Upper lobe of right lung (tissue), 1 donor: ENCODE data around the gene PREP. TPM values are rescaled to one million over a fixed set of nuclear protein-coding genes. Genes with fewer than 3 reads are reported as not detected.

ENCODE experiments used
- ATAC-seq: fragments of 200-7000 bp; cut with Tn5 transposase; one replicate; pipeline ENCODE4 v1.9.1; 2020; ENCODE audit warnings: mild to moderate bottlenecking, moderate library complexity
- DNase-seq: peaks from one replicate; pipeline ENCODE4 v3.0.0-alpha.2; 2020
- H3K27ac ChIP-seq: fragments of 200-600 bp; one replicate; pipeline ENCODE4 v1.8.0; 2022
- H3K27me3 ChIP-seq: fragments of 200-600 bp; one replicate; pipeline ENCODE4 v1.8.0; 2022; ENCODE audit warnings: mild to moderate bottlenecking
- H3K36me3 ChIP-seq: fragments of 200-600 bp; one replicate; pipeline ENCODE4 v1.8.0; 2022
- H3K4me1 ChIP-seq: fragments of 200-600 bp; one replicate; pipeline ENCODE4 v1.8.0; 2022
- H3K4me3 ChIP-seq: fragments of 200-600 bp; one replicate; pipeline ENCODE4 v1.8.0; 2022; ENCODE audit warnings: mild to moderate bottlenecking
- H3K9me3 ChIP-seq: fragments of 200-600 bp; one replicate; pipeline ENCODE4 v1.8.0; 2022
- intact Hi-C: fragments of 100-400 bp; cut with DNase I; formaldehyde crosslinking; loops from one replicate; pipeline ENCODE4 v1.11.0; 2022
- total RNA-seq: library from RNA; stranded (reverse); fragmentation: NEBNext Ultra II Directional; extraction: Animal tissue kit (Norgen Biotek cat#: 25700); gene quantifications from one replicate; pipeline ENCODE4 v1.2.1, GENCODE V29; 2021
- TF ChIP-seq, protein P1 (sequence below): fragments of 200-600 bp; IDR thresholded peaks from one replicate; pipeline ENCODE4 v1.8.0; 2022; ENCODE audit warnings: antibody characterized with exemption
- donor health status: DM: no; HTN: yes; CAD: no; lungs with severe emphysema.

PREP gene
- total RNA-seq, 1 donor from 2014 or later, result 32.9 TPM

DNA sequence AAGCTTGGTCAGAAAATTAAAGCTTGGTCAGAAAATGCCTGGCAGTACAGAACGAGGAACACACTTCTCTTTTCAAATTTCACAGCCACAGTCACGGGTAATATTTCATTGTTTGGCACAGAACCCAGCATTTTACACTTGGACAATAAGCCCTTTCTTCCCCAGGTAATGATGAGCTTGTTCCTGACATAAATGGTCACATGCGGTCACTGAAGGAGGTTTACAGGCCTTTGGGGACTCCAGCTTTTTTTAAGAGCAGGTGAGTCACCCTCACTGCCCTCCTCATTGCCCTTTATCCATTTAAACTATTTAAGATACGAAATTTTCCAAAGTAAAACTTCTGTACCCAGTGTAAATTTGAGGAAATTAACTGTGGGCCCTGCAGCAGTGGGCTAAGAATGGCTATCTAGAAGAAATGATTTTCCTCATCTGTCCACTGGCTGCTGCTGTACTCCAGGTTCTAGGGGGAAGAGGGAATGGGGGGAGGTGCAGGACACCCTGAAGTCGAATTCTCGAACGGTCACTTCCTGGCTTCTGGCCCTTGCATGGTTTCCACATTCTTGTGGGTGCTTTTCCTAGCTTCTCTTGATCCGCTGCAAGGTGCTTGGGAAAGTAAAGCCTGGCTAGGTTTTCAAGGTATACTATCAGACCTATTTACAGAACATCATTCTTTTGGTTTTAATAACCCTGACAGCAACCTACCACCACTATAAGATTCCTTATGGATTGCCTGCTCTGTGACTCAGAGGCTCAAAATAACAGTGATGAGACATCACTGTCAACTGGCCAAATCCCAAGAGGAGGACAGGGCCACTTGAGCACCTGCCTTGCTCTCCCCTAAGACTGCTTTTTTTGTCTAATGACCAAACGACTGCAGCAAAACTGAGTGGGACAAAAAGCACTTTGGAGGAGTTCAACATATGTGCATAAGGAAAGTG is 75.8 kb downstream of the PREP start:
- no peaks in the 10 kb centered on the region for H3K9me3 ChIP-seq
- TF ChIP-seq, protein P1, sequence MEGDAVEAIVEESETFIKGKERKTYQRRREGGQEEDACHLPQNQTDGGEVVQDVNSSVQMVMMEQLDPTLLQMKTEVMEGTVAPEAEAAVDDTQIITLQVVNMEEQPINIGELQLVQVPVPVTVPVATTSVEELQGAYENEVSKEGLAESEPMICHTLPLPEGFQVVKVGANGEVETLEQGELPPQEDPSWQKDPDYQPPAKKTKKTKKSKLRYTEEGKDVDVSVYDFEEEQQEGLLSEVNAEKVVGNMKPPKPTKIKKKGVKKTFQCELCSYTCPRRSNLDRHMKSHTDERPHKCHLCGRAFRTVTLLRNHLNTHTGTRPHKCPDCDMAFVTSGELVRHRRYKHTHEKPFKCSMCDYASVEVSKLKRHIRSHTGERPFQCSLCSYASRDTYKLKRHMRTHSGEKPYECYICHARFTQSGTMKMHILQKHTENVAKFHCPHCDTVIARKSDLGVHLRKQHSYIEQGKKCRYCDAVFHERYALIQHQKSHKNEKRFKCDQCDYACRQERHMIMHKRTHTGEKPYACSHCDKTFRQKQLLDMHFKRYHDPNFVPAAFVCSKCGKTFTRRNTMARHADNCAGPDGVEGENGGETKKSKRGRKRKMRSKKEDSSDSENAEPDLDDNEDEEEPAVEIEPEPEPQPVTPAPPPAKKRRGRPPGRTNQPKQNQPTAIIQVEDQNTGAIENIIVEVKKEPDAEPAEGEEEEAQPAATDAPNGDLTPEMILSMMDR, result no peak
- ATAC-seq (no peak), DNase-seq (no peak)
- peaks cover 63% of the 10 kb centered on the region for H3K36me3 ChIP-seq
- no peak overlapping the region for H3K27ac ChIP-seq
- intact Hi-C loops, result no loop called here
- H3K4me3 ChIP-seq, result no peak overlapping the region
- H3K27me3 ChIP-seq, result no peaks in the 10 kb centered on the region
- H3K4me1 ChIP-seq, result peaks cover 5% of the 10 kb centered on the region

DNA sequence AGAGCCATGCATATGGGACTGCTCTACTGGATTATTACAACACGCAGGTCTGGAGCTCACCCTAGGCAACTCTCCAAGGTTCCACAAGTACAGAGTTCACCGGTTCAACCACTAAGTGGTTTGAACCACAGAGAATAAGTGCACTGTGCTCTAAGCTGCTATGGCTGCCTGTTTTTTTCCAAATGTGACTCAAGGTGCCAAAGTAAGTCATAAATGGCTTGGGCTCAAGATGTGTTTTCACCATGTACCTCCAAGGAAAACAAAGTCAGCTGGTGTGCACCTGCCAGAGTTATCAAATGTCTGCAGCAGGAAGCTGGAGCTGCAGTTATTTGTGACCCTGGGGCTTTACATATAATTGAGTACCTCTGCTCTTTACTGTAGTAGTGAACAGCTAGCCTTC is 76.7 kb downstream of the PREP start:
- Histone ChIP-seq H3K27ac (no peak overlapping the region), H3K27me3 (no peaks in the 10 kb centered on the region), H3K36me3 (peaks cover 58% of the 10 kb centered on the region), H3K9me3 (no peaks in the 10 kb centered on the region), H3K4me3 (no peak overlapping the region), H3K4me1 (peaks cover 5% of the 10 kb centered on the region)
- ATAC-seq (peak; percentile 80), DNase-seq (no peak)
- TF ChIP-seq, protein P1, result no peak
- intact Hi-C loops, result no loop called here

DNA sequence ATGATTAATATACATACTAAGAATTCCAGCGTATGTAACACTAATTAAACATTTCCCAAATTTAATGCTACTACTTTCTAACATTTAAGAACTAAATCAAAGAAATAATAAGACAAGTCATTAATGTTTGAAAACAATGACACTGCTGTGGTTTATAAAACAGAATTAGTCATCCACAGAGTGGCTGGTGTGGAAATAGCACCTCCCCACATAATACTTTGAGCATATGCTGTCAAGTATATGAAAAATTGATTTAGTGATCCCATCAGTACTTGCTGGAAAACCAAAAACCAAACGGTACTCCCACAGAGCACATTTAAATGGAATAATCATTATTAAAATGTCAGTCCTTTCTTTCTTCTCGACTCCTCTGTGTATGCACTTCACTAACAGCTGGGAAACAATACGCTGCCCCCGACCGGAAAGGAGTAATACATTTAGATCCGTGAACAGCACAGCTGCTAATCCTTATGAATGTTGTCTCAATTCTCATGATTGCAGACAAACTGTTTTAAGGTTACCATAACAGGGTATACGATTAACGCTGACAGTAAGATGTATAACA is 78.4 kb downstream of the PREP start:
- no peak for ATAC-seq
- Histone ChIP-seq H3K9me3 (no peaks in the 10 kb centered on the region), H3K4me1 (peaks cover 5% of the 10 kb centered on the region), H3K27me3 (no peaks in the 10 kb centered on the region), H3K27ac (no peak overlapping the region), H3K4me3 (no peak overlapping the region), H3K36me3 (peaks cover 51% of the 10 kb centered on the region)
- DNase-seq, result no peak
- TF ChIP-seq, protein P1, result no peak
- intact Hi-C loops, result no loop called here

DNA sequence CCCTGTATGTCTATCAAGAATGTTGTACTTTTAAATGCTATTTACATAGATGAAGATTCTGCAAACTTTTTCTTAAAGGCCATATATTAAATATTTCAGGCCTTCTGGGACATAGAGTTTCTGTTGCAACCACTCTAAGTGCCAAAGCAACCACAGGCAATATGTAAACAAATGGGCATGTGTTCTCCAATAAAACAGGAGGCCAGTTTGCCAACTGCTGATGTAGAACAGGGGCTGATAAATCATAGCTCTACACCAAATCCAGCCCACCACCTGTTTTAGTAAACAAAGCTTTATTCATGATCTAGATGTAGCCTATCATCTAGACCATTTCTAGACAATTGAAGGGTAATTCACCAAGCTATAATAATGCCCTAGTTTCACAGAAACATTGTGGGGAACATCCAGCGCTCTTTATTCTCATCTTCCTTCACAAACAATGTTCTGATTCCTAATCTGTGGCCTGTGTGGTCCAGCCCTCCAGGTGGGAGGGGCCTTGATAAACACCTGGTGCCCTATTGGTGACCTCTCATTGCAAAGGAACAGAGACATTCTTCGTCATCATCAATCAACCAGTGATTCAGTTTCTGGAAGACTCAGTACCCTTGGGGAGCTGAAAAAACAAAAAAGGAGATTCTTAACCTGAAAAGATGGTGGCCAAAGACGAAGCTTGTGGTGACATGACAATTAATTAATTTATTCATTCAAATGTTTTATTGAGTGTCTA is 80.2 kb downstream of the PREP start:
- Histone ChIP-seq H3K27me3 (no peaks in the 10 kb centered on the region), H3K9me3 (no peaks in the 10 kb centered on the region), H3K36me3 (peaks cover 35% of the 10 kb centered on the region), H3K4me1 (peaks cover 5% of the 10 kb centered on the region), H3K4me3 (no peak overlapping the region), H3K27ac (no peak overlapping the region)
- no peak for ATAC-seq
- intact Hi-C loops, result no loop called here
- TF ChIP-seq, protein P1, result no peak
- no peak for DNase-seq

DNA sequence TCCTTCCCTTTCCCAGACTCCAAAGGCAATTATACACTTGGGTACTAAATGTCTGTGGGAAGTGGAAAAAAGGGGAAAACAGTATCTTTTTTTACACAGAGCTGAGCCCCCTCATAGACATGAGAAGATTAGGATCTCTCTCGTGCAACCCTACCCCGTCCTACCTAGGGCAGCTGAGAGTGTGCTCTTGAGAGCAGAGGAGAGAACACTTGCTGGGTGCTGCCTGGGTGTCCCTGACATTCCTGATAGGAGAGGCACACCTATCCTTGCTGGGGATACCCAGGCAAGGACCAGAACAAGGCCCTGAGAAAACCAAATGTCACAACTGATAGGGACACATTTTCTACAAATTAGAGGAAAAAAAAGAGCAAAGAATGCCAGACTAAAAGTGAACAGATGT is 81.2 kb downstream of the PREP start:
- peaks cover 40% of the 10 kb centered on the region for H3K36me3 ChIP-seq
- peaks cover 2% of the 10 kb centered on the region for H3K4me1 ChIP-seq
- DNase-seq, result no peak
- no peak overlapping the region for H3K4me3 ChIP-seq
- intact Hi-C loops, result no loop called here
- H3K9me3 ChIP-seq, result no peaks in the 10 kb centered on the region
- TF ChIP-seq, protein P1, result no peak
- no peak overlapping the region for H3K27ac ChIP-seq
- ATAC-seq, result peak; percentile 60
- H3K27me3 ChIP-seq, result no peaks in the 10 kb centered on the region
